Testis (tissue), 3 donors: Measurements from ENCODE around the gene SLC9A3. TPM values are rescaled to one million over a fixed set of nuclear protein-coding genes. Genes with fewer than 3 reads are reported as not detected.

ENCODE experiments used
- DNase-seq: peaks from one replicate; pipeline ENCODE4 v3.0.0-alpha.2; 2019
- H3K27ac ChIP-seq, 2 donors: fragments of 200-600 bp; sonication (generic); one replicate each; pipeline ENCODE4 v1.5.1; 2019
- H3K27me3 ChIP-seq: fragments of 200-600 bp; sonication (generic); one replicate; pipeline ENCODE4 v1.5.1; 2019
- H3K36me3 ChIP-seq: fragments of 200-600 bp; sonication (generic); one replicate; pipeline ENCODE4 v1.5.1; 2017; ENCODE audit warnings: low read depth; ENCODE audit errors: missing control alignments
- H3K4me1 ChIP-seq: fragments of 200-600 bp; sonication (generic); one replicate; pipeline ENCODE4 v1.5.1; 2019
- H3K4me3 ChIP-seq, 2 donors: fragments of 200-600 bp; sonication (generic); one replicate each; pipeline ENCODE4 v1.5.1; 2017 to 2019
- H3K9me3 ChIP-seq: fragments of 200-600 bp; sonication (generic); one replicate; pipeline ENCODE4 v1.5.1; 2017
- POLR2A ChIP-seq: fragments of 450-650 bp; IDR thresholded peaks from one replicate; pipeline ENCODE4 v1.6.1; 2017; ENCODE audit warnings: antibody characterized with exemption, mild to moderate bottlenecking, moderate library complexity
- WGBS, 2 donors: methylation state at CpG; one replicate each; pipeline ENCODE4 v1.1.5; 2018; 5-methylcytosine and 5-hydroxymethylcytosine counted together
- intact Hi-C: fragments of 100-400 bp; cut with DNase I; formaldehyde crosslinking; loops from one replicate; pipeline ENCODE4 v1.15.1; 2023; ENCODE audit warnings: low total_unique reads
- polyA plus RNA-seq: library from polyadenylated mRNA; stranded (reverse); fragments of 350-450 nt; fragmentation: Illumina TruSeq; extraction: RNeasy Lipid Tissue Mini Kit (QIAGEN cat#74804); gene quantifications from one replicate; pipeline ENCODE4 v1.2.3, GENCODE V29; 2014; ENCODE audit warnings: low read depth, low replicate concordance; ENCODE audit not compliant: insufficient read depth
- total RNA-seq, 2 donors: library from RNA; depleted of rRNA; stranded (reverse); fragments of >200 nt; gene quantifications; one replicate each; pipeline ENCODE4 v1.2.3, GENCODE V29; 2016
- TF ChIP-seq, protein P1 (sequence below), 3 experiments: fragments of 450-650 bp in 2 of 3; fragments of 200-600 bp in 1 of 3; sonication (generic) in 1 of 3; IDR thresholded peaks; one replicate each; pipeline ENCODE4 v1.5.1; 2016 to 2019; ENCODE audit warnings: antibody characterized with exemption in 3 of 3, mild to moderate bottlenecking in 2 of 3, moderate library complexity in 1 of 3

Gene SLC9A3
- total and polyA plus RNA-seq, 3 donors from 2014 or later, result 2.3 to 3.8 (median 2.6) TPM

DNA sequence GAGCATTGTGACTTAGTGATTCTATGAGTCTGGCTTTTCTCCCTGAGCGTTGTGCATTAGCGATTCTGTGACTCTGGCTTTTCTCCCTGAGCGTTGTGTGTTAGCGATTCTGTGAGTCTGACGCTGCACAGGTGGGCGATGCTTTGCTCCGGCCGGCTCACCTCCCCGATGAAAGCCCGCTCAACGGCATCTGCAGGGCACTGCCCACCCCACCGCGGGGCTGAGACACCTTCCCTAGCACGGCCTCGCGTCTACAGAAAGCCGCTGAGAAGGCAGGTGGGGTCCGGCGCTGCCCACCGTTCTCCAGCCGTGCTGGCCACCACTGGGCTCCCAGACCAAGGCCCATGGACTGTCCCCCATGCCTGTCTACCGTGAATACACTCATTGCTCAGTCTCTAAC is 12.8 kb upstream of the SLC9A3 start:
- Histone ChIP-seq H3K27ac (no peak overlapping the region), H3K4me1 (peaks cover 7% of the 10 kb centered on the region), H3K9me3 (no peaks in the 10 kb centered on the region), H3K36me3 (no peaks in the 10 kb centered on the region), H3K4me3 (no peak overlapping the region), H3K27me3 (no peaks in the 10 kb centered on the region)
- TF ChIP-seq, protein P1, sequence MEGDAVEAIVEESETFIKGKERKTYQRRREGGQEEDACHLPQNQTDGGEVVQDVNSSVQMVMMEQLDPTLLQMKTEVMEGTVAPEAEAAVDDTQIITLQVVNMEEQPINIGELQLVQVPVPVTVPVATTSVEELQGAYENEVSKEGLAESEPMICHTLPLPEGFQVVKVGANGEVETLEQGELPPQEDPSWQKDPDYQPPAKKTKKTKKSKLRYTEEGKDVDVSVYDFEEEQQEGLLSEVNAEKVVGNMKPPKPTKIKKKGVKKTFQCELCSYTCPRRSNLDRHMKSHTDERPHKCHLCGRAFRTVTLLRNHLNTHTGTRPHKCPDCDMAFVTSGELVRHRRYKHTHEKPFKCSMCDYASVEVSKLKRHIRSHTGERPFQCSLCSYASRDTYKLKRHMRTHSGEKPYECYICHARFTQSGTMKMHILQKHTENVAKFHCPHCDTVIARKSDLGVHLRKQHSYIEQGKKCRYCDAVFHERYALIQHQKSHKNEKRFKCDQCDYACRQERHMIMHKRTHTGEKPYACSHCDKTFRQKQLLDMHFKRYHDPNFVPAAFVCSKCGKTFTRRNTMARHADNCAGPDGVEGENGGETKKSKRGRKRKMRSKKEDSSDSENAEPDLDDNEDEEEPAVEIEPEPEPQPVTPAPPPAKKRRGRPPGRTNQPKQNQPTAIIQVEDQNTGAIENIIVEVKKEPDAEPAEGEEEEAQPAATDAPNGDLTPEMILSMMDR (IDR thresholded peaks at IDR 0.05), result no peak
- no peak for TF ChIP-seq POLR2A
- no peak for DNase-seq
- intact Hi-C loops, result no loop called here
- 86 to 90% methylated on average over 13 to 22 of the region's 22 CpGs for WGBS, 2 donors

DNA sequence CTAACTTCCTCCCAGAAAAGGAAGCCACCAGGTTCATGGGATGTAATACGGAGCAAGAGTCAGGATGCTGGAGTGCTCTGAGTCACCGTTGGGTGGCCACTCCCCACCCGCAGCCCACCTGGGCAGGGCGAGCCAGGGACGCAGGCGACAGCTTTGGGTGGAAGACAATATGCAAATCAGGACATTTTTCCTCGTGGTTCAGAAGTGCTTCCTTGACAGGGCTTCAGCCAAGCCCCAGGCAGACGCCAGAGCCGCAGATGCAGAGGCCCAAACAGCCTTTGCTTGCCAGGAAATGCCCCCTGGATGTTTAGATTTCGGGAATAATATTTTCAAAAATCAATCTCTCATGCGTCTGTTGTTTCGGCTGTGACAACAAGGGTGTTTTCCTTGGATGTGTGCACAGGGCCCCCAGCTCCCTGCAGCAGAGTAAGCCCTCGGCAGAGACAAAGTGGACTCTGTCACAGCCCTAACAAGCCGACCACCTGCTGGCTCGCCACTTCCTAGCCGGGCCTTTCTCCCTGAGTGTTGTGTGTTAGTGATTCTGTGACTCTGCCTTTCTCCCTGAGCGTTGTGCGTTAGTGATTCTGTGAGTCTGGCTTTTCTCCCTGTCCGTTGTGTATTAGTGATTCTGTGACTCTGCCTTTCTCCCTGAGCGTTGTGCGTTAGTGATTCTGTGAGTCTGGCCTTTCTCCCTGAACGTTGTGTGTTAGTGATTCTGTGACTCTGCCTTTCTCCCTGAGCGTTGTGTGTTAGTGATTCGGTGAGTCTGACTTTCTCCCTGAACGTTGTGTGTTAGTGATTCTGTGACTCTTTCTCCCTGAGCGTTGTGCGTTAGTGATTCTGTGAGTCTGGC is 11.8 kb upstream of the SLC9A3 start:
- TF ChIP-seq, protein P1 (IDR thresholded peaks at IDR 0.05), result no peak
- no peak for TF ChIP-seq POLR2A
- Histone ChIP-seq H3K9me3 (no peaks in the 10 kb centered on the region), H3K36me3 (no peaks in the 10 kb centered on the region), H3K4me3 (no peak overlapping the region), H3K27me3 (no peaks in the 10 kb centered on the region), H3K4me1 (peaks cover 7% of the 10 kb centered on the region), H3K27ac (no peak overlapping the region)
- intact Hi-C loops, result no loop called here
- WGBS, 2 donors, result 86% methylated on average over 27 of the region's 27 CpGs
- no peak for DNase-seq

DNA sequence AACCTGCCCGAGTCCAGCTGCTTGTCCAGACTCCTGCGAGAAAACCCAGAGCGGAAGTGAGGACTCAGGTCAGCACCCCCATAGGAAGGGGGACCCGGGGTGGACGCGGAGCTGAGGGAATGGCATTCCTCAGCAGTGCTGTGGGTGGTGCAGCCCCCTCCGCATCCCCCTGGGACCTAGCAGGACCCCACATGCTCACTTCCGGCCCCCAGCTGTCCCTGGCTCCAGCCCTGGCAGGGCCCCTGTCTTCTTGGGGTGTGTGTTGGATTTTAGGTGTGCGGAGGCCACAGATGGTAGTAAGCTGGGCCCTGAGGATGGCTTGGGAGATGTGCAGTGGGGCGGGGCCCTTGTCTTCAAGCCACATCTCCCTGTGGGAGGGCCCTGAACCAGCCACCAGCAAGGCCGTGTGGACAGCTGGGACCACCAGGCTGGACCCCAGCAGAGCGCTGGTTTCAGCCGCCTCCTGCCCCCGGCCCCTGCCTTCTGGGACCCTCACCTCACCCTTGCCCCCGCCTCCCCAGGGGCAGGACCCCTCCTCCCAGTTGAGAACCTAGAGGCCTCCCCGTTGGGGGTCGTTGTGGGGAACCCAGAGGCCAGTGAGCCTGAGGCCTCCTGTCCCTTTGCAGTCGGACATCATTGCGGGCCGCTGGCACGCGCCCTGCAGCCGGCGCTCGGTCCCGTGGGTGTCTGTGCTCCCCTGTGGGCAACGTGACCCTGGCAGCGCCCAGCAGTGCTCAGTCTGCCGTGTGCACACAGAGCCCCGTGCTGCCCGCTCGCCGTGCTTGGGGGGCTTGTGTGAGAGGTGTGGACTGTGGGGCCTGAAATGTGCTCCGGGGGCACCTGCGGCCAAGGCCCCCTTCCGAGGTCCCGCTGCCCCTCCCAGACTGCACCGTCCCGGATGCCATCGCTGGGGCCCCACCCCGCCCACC is 10.8 kb upstream of the SLC9A3 start:
- H3K27ac ChIP-seq, result no peak overlapping the region
- DNase-seq, result no peak
- WGBS, 2 donors, result 92 to 94% methylated on average over 15 to 40 of the region's 41 CpGs
- H3K4me1 ChIP-seq, result peaks cover 6% of the 10 kb centered on the region
- TF ChIP-seq, protein P1 (IDR thresholded peaks at IDR 0.05), result no peak
- no peak for TF ChIP-seq POLR2A
- no peak overlapping the region for H3K4me3 ChIP-seq
- intact Hi-C loops, result no loop called here
- no peaks in the 10 kb centered on the region for H3K27me3 ChIP-seq
- H3K36me3 ChIP-seq, result no peaks in the 10 kb centered on the region
- H3K9me3 ChIP-seq, result no peaks in the 10 kb centered on the region

DNA sequence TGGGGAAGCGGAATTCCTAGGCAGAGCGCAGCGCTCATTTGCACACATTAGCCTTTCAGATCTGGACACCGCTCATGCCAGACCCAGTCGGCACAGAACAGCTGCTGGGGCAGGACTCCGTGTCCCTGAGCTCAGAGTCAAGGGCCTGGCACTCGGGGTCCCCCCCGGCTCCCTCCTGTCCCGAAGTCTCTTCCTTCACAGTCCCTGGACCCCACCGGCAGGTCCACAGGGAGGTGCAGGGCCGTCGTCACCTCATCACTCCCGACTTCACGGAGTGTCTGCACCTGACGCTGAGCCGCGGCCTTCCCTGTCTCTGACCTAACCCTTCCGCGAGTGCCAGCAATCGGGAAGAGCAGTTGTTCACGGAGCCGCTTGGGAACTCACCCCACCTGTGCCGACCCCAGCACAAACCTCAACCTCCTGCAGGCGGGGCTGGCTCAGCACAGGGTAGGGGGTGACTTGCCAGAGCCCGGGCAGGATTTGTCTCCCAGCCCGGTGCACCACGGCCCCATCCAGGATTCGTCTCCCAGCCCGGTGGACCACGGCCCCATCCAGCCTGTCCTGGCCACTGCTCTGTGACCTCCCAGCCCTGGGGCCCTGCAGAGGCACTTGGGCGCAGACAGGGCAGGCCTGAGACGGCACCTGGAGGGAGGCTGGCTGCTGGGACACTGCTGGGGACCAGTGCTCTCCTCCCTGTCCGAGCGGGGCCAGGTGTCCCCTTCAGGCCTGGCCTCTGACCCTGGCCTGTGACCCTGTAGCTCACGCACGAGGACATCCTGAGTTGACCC is 9.9 kb upstream of the SLC9A3 start:
- no peak overlapping the region for H3K27ac ChIP-seq
- no peak for DNase-seq
- no peaks in the 10 kb centered on the region for H3K36me3 ChIP-seq
- H3K4me1 ChIP-seq, result no peaks in the 10 kb centered on the region
- H3K9me3 ChIP-seq, result no peaks in the 10 kb centered on the region
- WGBS, 2 donors, result 85 to 87% methylated on average over 8 to 33 of the region's 36 CpGs
- H3K4me3 ChIP-seq, result no peak overlapping the region
- TF ChIP-seq, protein P1 (IDR thresholded peaks at IDR 0.05), result no peak
- no peak for TF ChIP-seq POLR2A
- intact Hi-C loops, result no loop called here
- no peaks in the 10 kb centered on the region for H3K27me3 ChIP-seq
